ENCODE results near the gene KRT86.
"Not testable (repeated sequence)": the region's sequence is repeated elsewhere in the genome, so short reads cannot be mapped to it uniquely, and the experiment has no call there.

KRT86 gene

GRCh38 chr12:52342781-52343490, 68.5 kb downstream of the KRT86 start:
- DNase-seq = no peak

- DNase-seq = no peak
Measured at GRCh38 chr12:52343550-52343949, 69.1 kb downstream of the KRT86 start.

- no peak for DNase-seq
Measured at GRCh38 chr12:52344111-52344510, 69.7 kb downstream of the KRT86 start.

GRCh38 chr12:52345041-52345440, 70.6 kb downstream of the KRT86 start:
- DNase-seq = not testable (repeated sequence)

- DNase-seq = no peak
Measured at GRCh38 chr12:52346593-52346992, 72.1 kb downstream of the KRT86 start.

- DNase-seq = no peak
Measured at GRCh38 chr12:52347016-52347415, 72.6 kb downstream of the KRT86 start.

GRCh38 chr12:52347551-52348510, 73.4 kb downstream of the KRT86 start:
- DNase-seq = no peak

- no peak for DNase-seq
Measured at GRCh38 chr12:52349196-52349595, 74.8 kb downstream of the KRT86 start.

GRCh38 chr12:52350021-52350620, 75.7 kb downstream of the KRT86 start:
- no peak for DNase-seq

- no peak for DNase-seq
Measured at GRCh38 chr12:52350786-52351185, 76.3 kb downstream of the KRT86 start.

GRCh38 chr12:52351196-52352059, 77.0 kb downstream of the KRT86 start:
- no peak for DNase-seq

GRCh38 chr12:52352951-52353350, 78.5 kb downstream of the KRT86 start:
- DNase-seq = no peak

- no peak for DNase-seq
Measured at GRCh38 chr12:52353766-52354165, 79.3 kb downstream of the KRT86 start.

GRCh38 chr12:52354200-52354599, 79.8 kb downstream of the KRT86 start:
- DNase-seq = no peak

- no peak for DNase-seq
Measured at GRCh38 chr12:52355176-52355575, 80.7 kb downstream of the KRT86 start.

- DNase-seq = no peak
Measured at GRCh38 chr12:52356031-52356761, 81.8 kb downstream of the KRT86 start.

GRCh38 chr12:52356762-52357580, 82.5 kb downstream of the KRT86 start:
- DNase-seq = no peak
